ENCODE measurements around the gene PPP4R3A.

- no peak for TF ChIP-seq YY1 (IDR thresholded peaks at IDR 0.05; ENCODE audit: insufficient read depth, insufficient read length)
- no peak for TF ChIP-seq ZNF274 (IDR thresholded peaks at IDR 0.05; ENCODE audit: low read depth, low read length)
Observed at GRCh38 chr14:91508105-91508504, 2.0 kb downstream of the PPP4R3A start.

Measured in NT2/D1 (cell line).